HEK293 (cell line): ENCODE data around the gene PACRG.

Experiments used
- CTCF ChIA-PET: fragments of 350-600 bp; formaldehyde crosslinking; extraction: SDS; loops from one replicate; lab custom pipeline; 2021; ENCODE audit warnings: antibody characterized with exemption; lab: Yijun Ruan, JAX
- POLR2A ChIA-PET: fragments of 300-600 bp; formaldehyde crosslinking; extraction: SDS; loops from one replicate; lab custom pipeline; 2020; ENCODE audit warnings: antibody characterized with exemption, inconsistent platforms; lab: Yijun Ruan, JAX
- H3K27ac ChIP-seq: fragments of 200-500 bp; sonication (Bioruptor generic); 2 replicates; pipeline ENCODE4 v1.5.1; 2014; ENCODE audit warnings: low read depth, low read length, control low read depth, inconsistent platforms; ENCODE audit errors: extremely low read depth
- H3K36me3 ChIP-seq, 2 experiments: fragments of 200-500 bp in 1 of 2; sonication (Bioruptor generic) in 1 of 2; 1 replicate in 1 of 2; 2 replicates in 1 of 2; pipeline ENCODE4 v1.5.1; 2014 to 2017; ENCODE audit warnings: inconsistent platforms in 2 of 2, low read length in 2 of 2; ENCODE audit not compliant: control insufficient read depth in 2 of 2, insufficient read depth in 1 of 2
- H3K4me1 ChIP-seq: fragments of 200-500 bp; sonication (Bioruptor generic); 2 replicates; pipeline ENCODE4 v1.5.1; 2014; ENCODE audit warnings: mild to moderate bottlenecking, low read length, inconsistent platforms; ENCODE audit not compliant: control insufficient read depth, insufficient read depth
- H3K4me3 ChIP-seq: 2 replicates; pipeline ENCODE4 v1.5.1; 2011; ENCODE audit warnings: low read depth, mild to moderate bottlenecking, control low read depth, low read length, moderate library complexity
- H3K9me3 ChIP-seq: fragments of 200-500 bp; sonication (Bioruptor generic); 2 replicates; pipeline ENCODE4 v1.5.1; 2014; ENCODE audit warnings: low read depth, low read length, inconsistent platforms; ENCODE audit not compliant: control insufficient read depth, insufficient read depth
- FEZF1 ChIP-seq: fragments of 450-650 bp; formaldehyde crosslinking; IDR thresholded peaks from 2 replicates; pipeline ENCODE4 v1.5.1; 2016; ENCODE audit warnings: missing biosample characterization, missing genetic modification characterization
- GLI4 ChIP-seq: fragments of 450-650 bp; formaldehyde crosslinking; IDR thresholded peaks from 2 replicates; pipeline ENCODE4 v1.5.1; 2016; ENCODE audit warnings: missing biosample characterization, missing genetic modification characterization
- HOXD13 ChIP-seq: sonication (generic); formaldehyde crosslinking; IDR thresholded peaks from 2 replicates; pipeline ENCODE4 v1.8.0; 2022; ENCODE audit warnings: missing genetic modification reagents, borderline replicate concordance
- PBX3 ChIP-seq: sonication (generic); formaldehyde crosslinking; IDR thresholded peaks from 2 replicates; pipeline ENCODE4 v1.8.1; 2022; ENCODE audit warnings: mild to moderate bottlenecking, moderate library complexity, missing genetic modification reagents
- PRDM10 ChIP-seq: fragments of 450-650 bp; formaldehyde crosslinking; IDR thresholded peaks from 2 replicates; pipeline ENCODE4 v1.5.1; 2016; ENCODE audit warnings: missing biosample characterization, missing genetic modification characterization
- YY1 ChIP-seq: fragments of 450-650 bp; formaldehyde crosslinking; IDR thresholded peaks from 2 replicates; pipeline ENCODE4 v1.5.1; 2018; ENCODE audit warnings: missing biosample characterization, missing genetic modification characterization
- ZBTB8A ChIP-seq: fragments of 450-650 bp; formaldehyde crosslinking; IDR thresholded peaks from 2 replicates; pipeline ENCODE4 v1.5.1; 2016; ENCODE audit warnings: missing biosample characterization, missing genetic modification characterization
- ZNF10 ChIP-seq: fragments of 450-650 bp; formaldehyde crosslinking; IDR thresholded peaks from 2 replicates; pipeline ENCODE4 v1.5.1; 2017; ENCODE audit warnings: missing biosample characterization, missing genetic modification characterization
- ZNF132 ChIP-seq: fragments of 450-650 bp; formaldehyde crosslinking; IDR thresholded peaks from 2 replicates; pipeline ENCODE4 v1.5.1; 2017; ENCODE audit warnings: missing biosample characterization, missing genetic modification characterization, borderline replicate concordance
- ZNF148 ChIP-seq: fragments of 450-650 bp; formaldehyde crosslinking; IDR thresholded peaks from 2 replicates; pipeline ENCODE4 v1.5.0; 2017; ENCODE audit warnings: missing biosample characterization, missing genetic modification characterization, borderline replicate concordance
- ZNF157 ChIP-seq: fragments of 450-650 bp; formaldehyde crosslinking; IDR thresholded peaks from 2 replicates; pipeline ENCODE4 v1.5.1; 2016; ENCODE audit warnings: missing biosample characterization, missing genetic modification characterization
- ZNF174 ChIP-seq: fragments of 450-650 bp; formaldehyde crosslinking; IDR thresholded peaks from 2 replicates; pipeline ENCODE4 v1.5.0; 2017; ENCODE audit warnings: missing biosample characterization, mild to moderate bottlenecking, missing genetic modification characterization
- ZNF175 ChIP-seq: fragments of 450-650 bp; formaldehyde crosslinking; IDR thresholded peaks from 2 replicates; pipeline ENCODE4 v1.5.1; 2016; ENCODE audit warnings: missing biosample characterization, missing genetic modification characterization
- ZNF280D ChIP-seq: fragments of 450-650 bp; formaldehyde crosslinking; IDR thresholded peaks from 2 replicates; pipeline ENCODE4 v1.5.1; 2016; ENCODE audit warnings: missing biosample characterization, missing genetic modification characterization
- ZNF335 ChIP-seq: fragments of 450-650 bp; formaldehyde crosslinking; conservative IDR thresholded peaks from 2 replicates; pipeline ENCODE4 v1.5.1; 2016; ENCODE audit warnings: missing biosample characterization, missing genetic modification characterization
- ZNF341 ChIP-seq: fragments of 450-650 bp; formaldehyde crosslinking; IDR thresholded peaks from 2 replicates; pipeline ENCODE4; 2016; ENCODE audit warnings: low read depth, missing biosample characterization, missing genetic modification characterization
- ZNF513 ChIP-seq: fragments of 450-650 bp; IDR thresholded peaks from 2 replicates; pipeline ENCODE4 v1.5.1; 2018; ENCODE audit warnings: missing biosample characterization, missing genetic modification characterization
- ZNF514 ChIP-seq: fragments of 450-650 bp; formaldehyde crosslinking; IDR thresholded peaks from 2 replicates; pipeline ENCODE4 v1.5.1; 2016; ENCODE audit warnings: missing biosample characterization, missing genetic modification characterization
- ZNF521 ChIP-seq: fragments of 450-650 bp; formaldehyde crosslinking; IDR thresholded peaks from 2 replicates; pipeline ENCODE4 v1.5.1; 2017; ENCODE audit warnings: missing biosample characterization, mild to moderate bottlenecking, missing genetic modification characterization
- ZNF623 ChIP-seq: fragments of 450-650 bp; formaldehyde crosslinking; IDR thresholded peaks from 2 replicates; pipeline ENCODE4 v1.5.1; 2016; ENCODE audit warnings: missing biosample characterization, missing genetic modification characterization
- ZNF626 ChIP-seq: fragments of 450-650 bp; sonication (Bioruptor Pico); formaldehyde crosslinking; IDR thresholded peaks from 2 replicates; pipeline ENCODE4 v1.5.1; 2018; ENCODE audit warnings: missing biosample characterization, missing genetic modification characterization, inconsistent platforms
- ZNF654 ChIP-seq: fragments of 450-650 bp; formaldehyde crosslinking; IDR thresholded peaks from 2 replicates; pipeline ENCODE4 v1.5.1; 2016; ENCODE audit warnings: low read depth, missing biosample characterization, missing genetic modification characterization

PACRG gene

GRCh38 chr6:162770955-162771354 is 43.2 kb downstream of the PACRG start:
- POLR2A ChIA-PET = no interaction called here
- no peak overlapping the region for H3K4me3 ChIP-seq
- H3K4me1 ChIP-seq = no peaks in the 10 kb centered on the region
- H3K36me3 ChIP-seq = no peaks in the 10 kb centered on the region
- CTCF ChIA-PET = no interaction called here
- no peaks in the 10 kb centered on the region for H3K9me3 ChIP-seq
- H3K27ac ChIP-seq = no peak overlapping the region
- TF ChIP-seq ZNF513 (no peak), ZNF157 (tag by site-specific recombination) (no peak), HOXD13 (CRISPR knock-in tag) (no peak), ZNF148 (tag by site-specific recombination) (no peak), ZNF341 (no peak), ZNF175 (no peak), ZNF280D (no peak), PRDM10 (tag by site-specific recombination) (no peak), FEZF1 (no peak), ZNF514 (tag by site-specific recombination) (no peak)

- ChIA-PET POLR2A (no interaction called here), CTCF (no interaction called here)
- Histone ChIP-seq H3K9me3 (no peaks in the 10 kb centered on the region), H3K36me3 (no peaks in the 10 kb centered on the region), H3K4me3 (no peak overlapping the region), H3K27ac (no peak overlapping the region), H3K4me1 (no peaks in the 10 kb centered on the region)
- TF ChIP-seq ZNF335 (tag by site-specific recombination) = no peak
- no peak for TF ChIP-seq GLI4 (tag by site-specific recombination)
- TF ChIP-seq ZNF521 = no peak
- TF ChIP-seq ZNF626 (tag by site-specific recombination) = no peak
- no peak for TF ChIP-seq YY1 (tag by site-specific recombination)
- no peak for TF ChIP-seq ZNF174 (tag by site-specific recombination)
- TF ChIP-seq ZBTB8A (tag by site-specific recombination) = no peak
- TF ChIP-seq ZNF623 (tag by site-specific recombination) = no peak
- no peak for TF ChIP-seq PBX3 (CRISPR knock-in tag)
- TF ChIP-seq ZNF132 (tag by site-specific recombination) = no peak
- no peak for TF ChIP-seq ZNF10
- TF ChIP-seq ZNF654 (tag by site-specific recombination) = no peak
Measured at GRCh38 chr6:162772466-162772865, 44.7 kb downstream of the PACRG start.
